Testis (tissue), 3 donors: ENCODE measurements around the gene KCNK5. TPM values are rescaled to one million over a fixed set of nuclear protein-coding genes. Genes with fewer than 3 reads are reported as not detected.

Source experiments
- DNase-seq: peaks from one replicate; pipeline ENCODE4 v3.0.0-alpha.2; 2019
- H3K27ac ChIP-seq, 2 donors: fragments of 200-600 bp; sonication (generic); one replicate each; pipeline ENCODE4 v1.5.1; 2019
- H3K27me3 ChIP-seq: fragments of 200-600 bp; sonication (generic); one replicate; pipeline ENCODE4 v1.5.1; 2019
- H3K36me3 ChIP-seq: fragments of 200-600 bp; sonication (generic); one replicate; pipeline ENCODE4 v1.5.1; 2017; ENCODE audit warnings: low read depth; ENCODE audit errors: missing control alignments
- H3K4me1 ChIP-seq: fragments of 200-600 bp; sonication (generic); one replicate; pipeline ENCODE4 v1.5.1; 2019
- H3K4me3 ChIP-seq, 2 donors: fragments of 200-600 bp; sonication (generic); one replicate each; pipeline ENCODE4 v1.5.1; 2017 to 2019
- H3K9me3 ChIP-seq: fragments of 200-600 bp; sonication (generic); one replicate; pipeline ENCODE4 v1.5.1; 2017
- POLR2A ChIP-seq: fragments of 450-650 bp; IDR thresholded peaks from one replicate; pipeline ENCODE4 v1.6.1; 2017; ENCODE audit warnings: antibody characterized with exemption, mild to moderate bottlenecking, moderate library complexity
- WGBS, 2 donors: methylation state at CpG; one replicate each; pipeline ENCODE4 v1.1.5; 2018; 5-methylcytosine and 5-hydroxymethylcytosine counted together
- intact Hi-C: fragments of 100-400 bp; cut with DNase I; formaldehyde crosslinking; loops from one replicate; pipeline ENCODE4 v1.15.1; 2023; ENCODE audit warnings: low total_unique reads
- polyA plus RNA-seq: library from polyadenylated mRNA; stranded (reverse); fragments of 350-450 nt; fragmentation: Illumina TruSeq; extraction: RNeasy Lipid Tissue Mini Kit (QIAGEN cat#74804); gene quantifications from one replicate; pipeline ENCODE4 v1.2.3, GENCODE V29; 2014; ENCODE audit warnings: low read depth, low replicate concordance; ENCODE audit not compliant: insufficient read depth
- total RNA-seq, 2 donors: library from RNA; depleted of rRNA; stranded (reverse); fragments of >200 nt; gene quantifications; one replicate each; pipeline ENCODE4 v1.2.3, GENCODE V29; 2016
- TF ChIP-seq, protein P1 (sequence below), 3 experiments: fragments of 450-650 bp in 2 of 3; fragments of 200-600 bp in 1 of 3; sonication (generic) in 1 of 3; IDR thresholded peaks; one replicate each; pipeline ENCODE4 v1.5.1; 2016 to 2019; ENCODE audit warnings: antibody characterized with exemption in 3 of 3, mild to moderate bottlenecking in 2 of 3, moderate library complexity in 1 of 3

The KCNK5 gene
- total and polyA plus RNA-seq, 3 donors from 2014 or later: 1.6 to 2.3 (median 2.0) TPM

DNA sequence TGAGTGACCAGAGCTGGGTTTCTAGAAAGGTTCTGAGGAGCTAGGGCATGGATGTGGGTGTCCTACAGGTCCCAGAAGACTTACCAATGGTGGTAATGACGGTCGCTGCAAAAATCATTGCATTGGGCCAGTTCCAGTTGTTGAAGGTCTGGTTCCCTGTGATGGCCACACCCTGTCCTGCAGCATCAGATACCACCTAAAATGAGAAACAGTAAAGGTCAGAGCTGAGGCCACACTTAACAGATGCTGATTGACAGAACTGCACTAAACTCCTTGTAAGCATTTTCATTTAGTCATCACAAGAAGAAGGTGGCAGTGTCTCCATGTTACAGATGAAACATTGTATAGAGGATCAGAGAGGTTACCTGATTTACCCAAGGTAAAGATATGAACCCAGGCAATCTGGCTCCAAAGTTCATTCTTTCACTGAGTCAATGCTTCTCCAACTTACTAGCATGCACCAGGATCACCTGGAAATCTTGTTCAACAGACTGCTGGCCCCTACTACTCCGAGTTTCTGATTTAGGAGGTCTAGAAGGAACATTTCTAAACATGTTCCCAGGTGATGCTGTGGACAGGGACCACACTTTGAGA is 33.4 kb downstream of the KCNK5 start:
- intact Hi-C loops: no loop called here
- H3K27ac ChIP-seq: no peak overlapping the region

DNA sequence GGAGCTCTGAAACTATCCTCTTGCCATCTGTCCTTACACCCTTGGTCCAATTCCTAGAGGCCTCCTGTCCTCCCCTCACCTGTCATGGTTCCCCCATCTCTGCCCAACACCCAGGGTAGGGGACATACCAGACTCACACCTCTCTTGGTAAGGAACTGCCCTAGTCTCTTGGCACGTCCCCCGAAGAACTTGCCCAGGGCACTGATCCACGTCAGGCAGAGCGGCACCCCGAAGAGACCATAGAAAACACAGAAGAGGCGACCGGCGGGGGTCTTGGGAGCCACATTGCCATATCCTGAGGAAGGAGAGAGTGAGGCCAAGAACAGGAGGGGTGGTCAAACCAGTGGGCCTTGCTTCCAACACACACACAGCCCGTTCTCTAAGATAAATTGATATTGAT is 34.8 kb downstream of the KCNK5 start:
- no peaks in the 10 kb centered on the region for H3K27me3 ChIP-seq
- H3K27ac ChIP-seq: no peak overlapping the region
- H3K9me3 ChIP-seq: no peaks in the 10 kb centered on the region
- H3K4me1 ChIP-seq: no peaks in the 10 kb centered on the region
- WGBS, 2 donors: 96 to 100% methylated on average over 9 of the region's 9 CpGs
- no peak overlapping the region for H3K4me3 ChIP-seq
- intact Hi-C loops: no loop called here
- TF ChIP-seq, protein P1, sequence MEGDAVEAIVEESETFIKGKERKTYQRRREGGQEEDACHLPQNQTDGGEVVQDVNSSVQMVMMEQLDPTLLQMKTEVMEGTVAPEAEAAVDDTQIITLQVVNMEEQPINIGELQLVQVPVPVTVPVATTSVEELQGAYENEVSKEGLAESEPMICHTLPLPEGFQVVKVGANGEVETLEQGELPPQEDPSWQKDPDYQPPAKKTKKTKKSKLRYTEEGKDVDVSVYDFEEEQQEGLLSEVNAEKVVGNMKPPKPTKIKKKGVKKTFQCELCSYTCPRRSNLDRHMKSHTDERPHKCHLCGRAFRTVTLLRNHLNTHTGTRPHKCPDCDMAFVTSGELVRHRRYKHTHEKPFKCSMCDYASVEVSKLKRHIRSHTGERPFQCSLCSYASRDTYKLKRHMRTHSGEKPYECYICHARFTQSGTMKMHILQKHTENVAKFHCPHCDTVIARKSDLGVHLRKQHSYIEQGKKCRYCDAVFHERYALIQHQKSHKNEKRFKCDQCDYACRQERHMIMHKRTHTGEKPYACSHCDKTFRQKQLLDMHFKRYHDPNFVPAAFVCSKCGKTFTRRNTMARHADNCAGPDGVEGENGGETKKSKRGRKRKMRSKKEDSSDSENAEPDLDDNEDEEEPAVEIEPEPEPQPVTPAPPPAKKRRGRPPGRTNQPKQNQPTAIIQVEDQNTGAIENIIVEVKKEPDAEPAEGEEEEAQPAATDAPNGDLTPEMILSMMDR (IDR thresholded peaks at IDR 0.05): no peak
- TF ChIP-seq POLR2A: no peak
- no peak for DNase-seq
- H3K36me3 ChIP-seq: no peaks in the 10 kb centered on the region

More for the DNA sequence above, 33.4 kb downstream of the KCNK5 start:
- no peak for DNase-seq
- Histone ChIP-seq H3K4me3 (no peak overlapping the region), H3K36me3 (no peaks in the 10 kb centered on the region), H3K27me3 (no peaks in the 10 kb centered on the region), H3K9me3 (no peaks in the 10 kb centered on the region), H3K4me1 (no peaks in the 10 kb centered on the region)
- WGBS, 2 donors: 89 to 95% methylated on average over 3 of the region's 3 CpGs
- no peak for TF ChIP-seq POLR2A
- TF ChIP-seq, protein P1 (IDR thresholded peaks at IDR 0.05): no peak

GRCh38 chr6:39193201-39193791 is 36.0 kb downstream of the KCNK5 start:
- 60 to 79% methylated on average over 2 of the region's 2 CpGs for WGBS, 2 donors
- Histone ChIP-seq H3K4me3 (no peak overlapping the region), H3K36me3 (no peaks in the 10 kb centered on the region), H3K9me3 (no peaks in the 10 kb centered on the region), H3K27me3 (no peaks in the 10 kb centered on the region), H3K27ac (no peak overlapping the region), H3K4me1 (no peaks in the 10 kb centered on the region)
- no peak for DNase-seq
- no peak for TF ChIP-seq POLR2A
- TF ChIP-seq, protein P1 (IDR thresholded peaks at IDR 0.05): no peak
- intact Hi-C loops: no loop called here

DNA sequence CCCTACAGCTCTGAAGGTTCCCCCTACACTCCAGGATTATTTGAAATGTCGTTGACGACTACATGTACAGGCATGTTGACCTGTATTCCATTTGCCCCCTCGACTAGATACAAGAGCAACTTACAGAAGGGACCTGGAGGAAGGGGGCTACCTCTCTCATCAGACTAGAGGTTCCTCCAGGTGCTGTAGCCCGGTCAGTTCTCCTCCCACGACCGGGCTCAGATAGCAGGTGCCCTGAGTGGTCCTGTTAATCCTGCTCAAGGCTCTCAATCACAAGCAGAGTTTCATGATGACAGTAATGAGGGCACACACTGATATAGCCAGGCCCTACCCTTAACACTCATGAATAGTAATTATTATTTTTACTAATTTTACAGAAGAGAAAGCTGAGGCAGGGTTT is 36.5 kb downstream of the KCNK5 start:
- intact Hi-C loops: no loop called here
- H3K4me3 ChIP-seq: no peak overlapping the region
- H3K27ac ChIP-seq: no peak overlapping the region
- TF ChIP-seq, protein P1 (IDR thresholded peaks at IDR 0.05): no peak
- TF ChIP-seq POLR2A: no peak
- WGBS, 2 donors: 63 to 82% methylated on average over 6 of the region's 6 CpGs
- H3K9me3 ChIP-seq: no peaks in the 10 kb centered on the region
- no peaks in the 10 kb centered on the region for H3K36me3 ChIP-seq
- DNase-seq: no peak
- no peaks in the 10 kb centered on the region for H3K4me1 ChIP-seq
- no peaks in the 10 kb centered on the region for H3K27me3 ChIP-seq
